Measurements from ENCODE around the gene TOGARAM1. TPM values are rescaled to one million over a fixed set of nuclear protein-coding genes. Genes with fewer than 3 reads are reported as not detected.

Gene TOGARAM1
- total RNA-seq, 1 experiment from 2014 or later, result 34.2 TPM

- no peak overlapping the region for H3K4me2 ChIP-seq (ENCODE audit: low read depth, low read length, poor library complexity, severe bottlenecking)
- no peak overlapping the region for H3K4me3 ChIP-seq (ENCODE audit: low read length)
- H3K9me3 ChIP-seq (ENCODE audit: low read length), result no peaks in the 10 kb centered on the region
- no peaks in the 10 kb centered on the region for H3K4me1 ChIP-seq (ENCODE audit: low read length)
- no peak overlapping the region for H3K27ac ChIP-seq (ENCODE audit: low read length)
- H3K9ac ChIP-seq (ENCODE audit: low read length), result no peak overlapping the region
- H3K36me3 ChIP-seq (ENCODE audit: insufficient read depth, low read length), result peaks cover 57% of the 10 kb centered on the region
- no peaks in the 10 kb centered on the region for H4K20me1 ChIP-seq (ENCODE audit: insufficient read depth, low read depth, low read length)
- H2AFZ ChIP-seq (ENCODE audit: low read length), result no peak overlapping the region
- peaks cover 3% of the 10 kb centered on the region; the same call in 1 of the 2 replicates for H3K79me2 ChIP-seq (ENCODE audit: low read length)
- no peaks in the 10 kb centered on the region for H3K9me2 ChIP-seq (replicated peaks; ENCODE audit: insufficient read depth, low read length)
- no peaks in the 10 kb centered on the region for H3K27me3 ChIP-seq (ENCODE audit: low read length)
- no peak for DNase-seq
Measured at GRCh38 chr14:45034730-45035129, 72.7 kb downstream of the TOGARAM1 start.

DNA sequence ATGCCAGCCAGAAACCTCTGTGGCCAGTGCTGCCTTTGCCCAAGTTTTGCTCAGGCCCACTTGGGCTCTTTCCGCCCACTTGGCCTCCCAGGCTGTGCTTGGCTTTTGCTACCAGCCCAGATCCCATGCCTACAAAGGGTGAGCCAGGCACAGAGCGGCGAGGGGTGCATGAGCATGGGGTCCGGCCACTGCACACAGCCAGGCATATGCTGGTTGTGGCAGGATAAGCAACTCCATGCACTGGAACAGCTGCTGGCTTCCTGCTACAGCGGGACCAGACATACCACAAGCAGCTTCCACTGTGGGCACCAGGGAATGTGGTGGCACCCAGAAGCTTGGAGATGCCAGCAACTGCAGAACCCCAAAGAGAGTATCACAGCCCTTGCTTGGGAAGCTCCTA lies 76.3 kb downstream of the TOGARAM1 start:
- no peaks in the 10 kb centered on the region for H3K9me3 ChIP-seq (ENCODE audit: low read length)
- no peak for DNase-seq
- no peaks in the 10 kb centered on the region for H3K9me2 ChIP-seq (replicated peaks; ENCODE audit: insufficient read depth, low read length)
- no peak overlapping the region for H3K27ac ChIP-seq (ENCODE audit: low read length)
- H3K9ac ChIP-seq (ENCODE audit: low read length), result no peak overlapping the region
- no peaks in the 10 kb centered on the region for H3K4me1 ChIP-seq (ENCODE audit: low read length)
- H3K36me3 ChIP-seq (ENCODE audit: insufficient read depth, low read length), result peaks cover 38% of the 10 kb centered on the region
- no peak overlapping the region for H3K4me3 ChIP-seq (ENCODE audit: low read length)
- H2AFZ ChIP-seq (ENCODE audit: low read length), result no peak overlapping the region
- no peaks in the 10 kb centered on the region for H3K27me3 ChIP-seq (ENCODE audit: low read length)
- H4K20me1 ChIP-seq (ENCODE audit: insufficient read depth, low read depth, low read length), result no peaks in the 10 kb centered on the region
- H3K4me2 ChIP-seq (ENCODE audit: low read depth, low read length, poor library complexity, severe bottlenecking), result no peak overlapping the region
- H3K79me2 ChIP-seq (ENCODE audit: low read length), result no peaks in the 10 kb centered on the region

DNA sequence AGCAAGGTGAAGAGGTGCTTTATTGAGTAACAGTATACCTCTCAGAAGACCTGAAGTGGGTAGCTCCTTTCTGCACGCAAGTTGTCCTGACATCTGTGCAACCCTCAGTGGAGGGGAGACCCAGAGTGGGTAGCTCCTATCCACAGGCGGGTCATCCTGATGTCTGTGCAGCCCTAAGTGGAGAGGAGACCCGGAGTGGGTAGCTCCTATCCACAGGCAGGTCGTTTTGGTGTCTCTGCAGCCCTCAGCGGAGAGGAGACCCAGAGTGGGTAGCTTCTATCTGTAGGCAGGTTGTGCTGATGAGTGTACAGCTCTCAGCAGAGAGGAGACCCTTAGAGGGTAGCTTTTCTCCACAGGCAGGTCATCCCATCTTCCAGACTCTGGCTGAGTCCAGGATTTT lies 76.9 kb downstream of the TOGARAM1 start:
- H3K4me2 ChIP-seq (ENCODE audit: low read depth, low read length, poor library complexity, severe bottlenecking), result no peak overlapping the region
- H3K27ac ChIP-seq (ENCODE audit: low read length), result no peak overlapping the region
- no peak overlapping the region for H2AFZ ChIP-seq (ENCODE audit: low read length)
- no peaks in the 10 kb centered on the region for H3K79me2 ChIP-seq (ENCODE audit: low read length)
- H4K20me1 ChIP-seq (ENCODE audit: insufficient read depth, low read depth, low read length), result no peaks in the 10 kb centered on the region
- H3K9ac ChIP-seq (ENCODE audit: low read length), result no peak overlapping the region
- no peak overlapping the region for H3K4me3 ChIP-seq (ENCODE audit: low read length)
- no peaks in the 10 kb centered on the region for H3K9me2 ChIP-seq (replicated peaks; ENCODE audit: insufficient read depth, low read length)
- H3K9me3 ChIP-seq (ENCODE audit: low read length), result no peaks in the 10 kb centered on the region
- H3K36me3 ChIP-seq (ENCODE audit: insufficient read depth, low read length), result peaks cover 34% of the 10 kb centered on the region
- H3K27me3 ChIP-seq (ENCODE audit: low read length), result no peaks in the 10 kb centered on the region
- H3K4me1 ChIP-seq (ENCODE audit: low read length), result no peaks in the 10 kb centered on the region
- no peak for DNase-seq

DNA sequence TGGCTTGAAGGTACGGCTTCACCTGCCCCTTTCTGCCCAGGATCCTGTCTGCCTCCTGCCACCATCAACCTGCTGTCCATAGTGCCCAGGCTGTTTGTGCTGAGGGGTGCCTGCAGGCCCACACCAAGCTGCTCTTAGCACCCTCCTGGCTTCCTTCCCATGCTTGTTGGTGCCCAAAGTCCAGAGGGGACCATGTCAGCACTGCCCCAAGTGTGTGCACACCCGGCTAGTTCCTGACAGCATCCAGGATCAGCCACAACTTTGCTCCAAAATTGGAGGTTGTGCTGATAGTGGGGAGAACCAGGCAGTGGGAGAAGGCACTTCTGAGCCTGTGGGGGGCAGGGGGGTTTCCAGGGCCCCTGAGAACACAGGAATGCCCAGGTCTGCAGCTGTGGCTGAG lies 77.4 kb downstream of the TOGARAM1 start:
- peaks cover 34% of the 10 kb centered on the region for H3K36me3 ChIP-seq (ENCODE audit: insufficient read depth, low read length)
- no peak overlapping the region for H3K9ac ChIP-seq (ENCODE audit: low read length)
- no peak overlapping the region for H2AFZ ChIP-seq (ENCODE audit: low read length)
- no peaks in the 10 kb centered on the region for H3K9me3 ChIP-seq (ENCODE audit: low read length)
- H3K4me3 ChIP-seq (ENCODE audit: low read length), result no peak overlapping the region
- no peak for DNase-seq
- H3K4me2 ChIP-seq (ENCODE audit: low read depth, low read length, poor library complexity, severe bottlenecking), result no peak overlapping the region
- no peaks in the 10 kb centered on the region for H3K79me2 ChIP-seq (ENCODE audit: low read length)
- H3K27me3 ChIP-seq (ENCODE audit: low read length), result no peaks in the 10 kb centered on the region
- H4K20me1 ChIP-seq (ENCODE audit: insufficient read depth, low read depth, low read length), result no peaks in the 10 kb centered on the region
- no peaks in the 10 kb centered on the region for H3K4me1 ChIP-seq (ENCODE audit: low read length)
- H3K9me2 ChIP-seq (replicated peaks; ENCODE audit: insufficient read depth, low read length), result no peaks in the 10 kb centered on the region
- no peak overlapping the region for H3K27ac ChIP-seq (ENCODE audit: low read length)

GRCh38 chr14:45041641-45042040 lies 79.7 kb downstream of the TOGARAM1 start:
- H3K4me2 ChIP-seq (ENCODE audit: low read depth, low read length, poor library complexity, severe bottlenecking), result no peak overlapping the region
- H3K79me2 ChIP-seq (ENCODE audit: low read length), result no peaks in the 10 kb centered on the region
- no peaks in the 10 kb centered on the region for H3K4me1 ChIP-seq (ENCODE audit: low read length)
- no peak overlapping the region for H3K9ac ChIP-seq (ENCODE audit: low read length)
- H3K9me2 ChIP-seq (replicated peaks; ENCODE audit: insufficient read depth, low read length), result no peaks in the 10 kb centered on the region
- no peak overlapping the region for H3K4me3 ChIP-seq (ENCODE audit: low read length)
- DNase-seq, result no peak
- H2AFZ ChIP-seq (ENCODE audit: low read length), result no peak overlapping the region
- no peaks in the 10 kb centered on the region for H3K9me3 ChIP-seq (ENCODE audit: low read length)
- peaks cover 36% of the 10 kb centered on the region for H3K36me3 ChIP-seq (ENCODE audit: insufficient read depth, low read length)
- H4K20me1 ChIP-seq (ENCODE audit: insufficient read depth, low read depth, low read length), result no peaks in the 10 kb centered on the region
- no peaks in the 10 kb centered on the region for H3K27me3 ChIP-seq (ENCODE audit: low read length)
- no peak overlapping the region for H3K27ac ChIP-seq (ENCODE audit: low read length)

DNA sequence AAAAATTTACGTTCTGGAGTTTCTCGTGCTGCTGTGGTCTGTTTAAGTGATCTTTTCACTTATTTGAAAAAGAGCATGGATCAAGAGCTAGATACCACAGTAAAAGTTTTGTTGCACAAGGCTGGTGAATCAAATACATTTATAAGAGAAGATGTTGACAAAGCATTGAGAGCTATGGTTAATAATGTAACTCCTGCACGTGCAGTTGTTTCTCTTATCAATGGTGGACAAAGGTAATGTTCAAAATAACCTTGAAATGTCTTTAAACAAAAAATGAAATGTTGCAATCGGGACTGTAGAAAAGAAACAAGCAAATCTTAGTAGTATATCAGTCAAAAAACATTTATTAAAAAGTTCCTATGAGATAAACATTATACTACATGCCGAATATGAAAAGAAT lies 82.6 kb downstream of the TOGARAM1 start:
- Histone ChIP-seq H3K9ac (ENCODE audit: low read length) (no peak overlapping the region), H3K27ac (ENCODE audit: low read length) (no peak overlapping the region), H3K4me1 (ENCODE audit: low read length) (no peaks in the 10 kb centered on the region), H3K79me2 (ENCODE audit: low read length) (no peaks in the 10 kb centered on the region), H3K9me2 (replicated peaks; ENCODE audit: insufficient read depth, low read length) (no peaks in the 10 kb centered on the region), H3K9me3 (ENCODE audit: low read length) (no peaks in the 10 kb centered on the region), H3K27me3 (ENCODE audit: low read length) (no peaks in the 10 kb centered on the region), H3K4me3 (ENCODE audit: low read length) (no peak overlapping the region), H2AFZ (ENCODE audit: low read length) (no peak overlapping the region), H4K20me1 (ENCODE audit: insufficient read depth, low read depth, low read length) (no peaks in the 10 kb centered on the region), H3K36me3 (ENCODE audit: insufficient read depth, low read length) (peaks cover 19% of the 10 kb centered on the region; the same call in 1 of the 2 replicates), H3K4me2 (ENCODE audit: low read depth, low read length, poor library complexity, severe bottlenecking) (no peak overlapping the region)
- no peak for DNase-seq

- DNase-seq, result no peak
- H4K20me1 ChIP-seq (ENCODE audit: insufficient read depth, low read depth, low read length), result no peaks in the 10 kb centered on the region
- H3K79me2 ChIP-seq (ENCODE audit: low read length), result no peaks in the 10 kb centered on the region
- no peak overlapping the region for H3K4me3 ChIP-seq (ENCODE audit: low read length)
- no peaks in the 10 kb centered on the region for H3K9me3 ChIP-seq (ENCODE audit: low read length)
- no peak overlapping the region for H3K9ac ChIP-seq (ENCODE audit: low read length)
- H3K4me1 ChIP-seq (ENCODE audit: low read length), result no peaks in the 10 kb centered on the region
- H3K27ac ChIP-seq (ENCODE audit: low read length), result no peak overlapping the region
- H3K9me2 ChIP-seq (replicated peaks; ENCODE audit: insufficient read depth, low read length), result no peaks in the 10 kb centered on the region
- H3K27me3 ChIP-seq (ENCODE audit: low read length), result no peaks in the 10 kb centered on the region
- no peak overlapping the region for H3K4me2 ChIP-seq (ENCODE audit: low read depth, low read length, poor library complexity, severe bottlenecking)
- H3K36me3 ChIP-seq (ENCODE audit: insufficient read depth, low read length), result peaks cover 24% of the 10 kb centered on the region; the same call in 1 of the 2 replicates
- no peak overlapping the region for H2AFZ ChIP-seq (ENCODE audit: low read length)
Measured at GRCh38 chr14:45048385-45048784, 86.4 kb downstream of the TOGARAM1 start.

- Histone ChIP-seq H3K9ac (ENCODE audit: low read length) (no peak overlapping the region), H3K9me3 (ENCODE audit: low read length) (0 out of 2 replicates have a peak, but pooled peaks cover 2% of the 10 kb centered on the region), H3K27ac (ENCODE audit: low read length) (no peak overlapping the region), H3K79me2 (ENCODE audit: low read length) (peaks cover 5% of the 10 kb centered on the region), H3K36me3 (ENCODE audit: insufficient read depth, low read length) (peaks cover 39% of the 10 kb centered on the region), H3K4me1 (ENCODE audit: low read length) (no peaks in the 10 kb centered on the region), H3K4me3 (ENCODE audit: low read length) (no peak overlapping the region), H4K20me1 (ENCODE audit: insufficient read depth, low read depth, low read length) (no peaks in the 10 kb centered on the region), H3K9me2 (replicated peaks; ENCODE audit: insufficient read depth, low read length) (no peaks in the 10 kb centered on the region), H2AFZ (ENCODE audit: low read length) (no peak overlapping the region), H3K27me3 (ENCODE audit: low read length) (no peaks in the 10 kb centered on the region), H3K4me2 (ENCODE audit: low read depth, low read length, poor library complexity, severe bottlenecking) (no peak overlapping the region)
- no peak for DNase-seq
Measured at GRCh38 chr14:45051180-45051579, 89.2 kb downstream of the TOGARAM1 start.

DNA sequence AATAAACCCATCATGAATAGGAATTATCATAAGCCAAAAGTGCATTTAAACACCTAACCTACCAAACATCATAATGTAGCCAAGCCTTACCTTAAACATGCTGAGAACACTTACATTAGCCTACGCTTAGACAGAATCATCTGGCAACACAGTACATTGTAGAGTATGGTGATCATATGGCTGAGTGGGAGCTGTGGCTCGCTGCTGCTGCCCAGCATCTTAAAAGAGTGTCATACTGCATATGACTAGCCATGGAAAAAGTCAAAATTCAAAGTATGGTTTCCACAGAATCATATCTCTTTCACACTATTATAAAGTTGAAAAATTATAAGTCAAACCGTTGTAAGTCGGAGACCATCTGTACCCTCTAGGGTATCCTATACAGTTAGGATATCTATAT lies 89.9 kb downstream of the TOGARAM1 start:
- Histone ChIP-seq H3K27me3 (ENCODE audit: low read length) (no peaks in the 10 kb centered on the region), H3K4me1 (ENCODE audit: low read length) (no peaks in the 10 kb centered on the region), H3K36me3 (ENCODE audit: insufficient read depth, low read length) (peaks cover 39% of the 10 kb centered on the region), H4K20me1 (ENCODE audit: insufficient read depth, low read depth, low read length) (no peaks in the 10 kb centered on the region), H3K9ac (ENCODE audit: low read length) (no peak overlapping the region), H3K4me2 (ENCODE audit: low read depth, low read length, poor library complexity, severe bottlenecking) (no peak overlapping the region), H3K79me2 (ENCODE audit: low read length) (peaks cover 11% of the 10 kb centered on the region), H3K9me2 (replicated peaks; ENCODE audit: insufficient read depth, low read length) (no peaks in the 10 kb centered on the region), H3K9me3 (ENCODE audit: low read length) (0 out of 2 replicates have a peak, but pooled peaks cover 2% of the 10 kb centered on the region), H2AFZ (ENCODE audit: low read length) (no peak overlapping the region), H3K4me3 (ENCODE audit: low read length) (no peak overlapping the region), H3K27ac (ENCODE audit: low read length) (no peak overlapping the region)
- no peak for DNase-seq
